CD4-positive, alpha-beta T cell treated with Interleukin-12 subunit alpha and Interleukin-12 subunit beta, for 1 hour (primary cell): Measurements from ENCODE around the gene TMEM234.

Experiments
- DNase-seq: peaks from one replicate; pipeline ENCODE4 v3.0.0-alpha.2; 2020

The TMEM234 gene

GRCh38 chr1:32239337-32239736, 17.2 kb upstream of the TMEM234 start:
- DNase-seq = no peak

DNA sequence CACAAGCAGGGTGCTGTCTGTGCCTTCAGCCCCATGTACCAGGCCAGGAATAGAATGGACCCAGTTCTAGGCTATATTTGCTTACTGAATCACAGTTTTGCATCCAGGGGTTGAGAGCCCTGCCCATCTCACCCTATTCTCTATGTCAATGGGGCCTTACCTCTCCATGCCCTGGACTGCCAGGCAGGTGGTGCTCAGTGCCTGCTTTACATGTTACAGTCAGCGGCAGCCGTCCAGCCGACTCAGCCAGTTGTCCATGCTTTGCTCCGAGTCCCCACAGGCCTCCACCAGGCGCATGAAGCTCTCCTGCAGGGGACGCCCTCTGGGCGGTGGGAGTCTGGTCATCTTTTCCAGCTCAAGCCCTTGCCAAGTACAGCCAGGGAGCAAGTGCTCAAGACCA, 12.6 kb upstream of the TMEM234 start:
- DNase-seq = no peak

GRCh38 chr1:32232558-32233304, 10.6 kb upstream of the TMEM234 start:
- no peak for DNase-seq

DNA sequence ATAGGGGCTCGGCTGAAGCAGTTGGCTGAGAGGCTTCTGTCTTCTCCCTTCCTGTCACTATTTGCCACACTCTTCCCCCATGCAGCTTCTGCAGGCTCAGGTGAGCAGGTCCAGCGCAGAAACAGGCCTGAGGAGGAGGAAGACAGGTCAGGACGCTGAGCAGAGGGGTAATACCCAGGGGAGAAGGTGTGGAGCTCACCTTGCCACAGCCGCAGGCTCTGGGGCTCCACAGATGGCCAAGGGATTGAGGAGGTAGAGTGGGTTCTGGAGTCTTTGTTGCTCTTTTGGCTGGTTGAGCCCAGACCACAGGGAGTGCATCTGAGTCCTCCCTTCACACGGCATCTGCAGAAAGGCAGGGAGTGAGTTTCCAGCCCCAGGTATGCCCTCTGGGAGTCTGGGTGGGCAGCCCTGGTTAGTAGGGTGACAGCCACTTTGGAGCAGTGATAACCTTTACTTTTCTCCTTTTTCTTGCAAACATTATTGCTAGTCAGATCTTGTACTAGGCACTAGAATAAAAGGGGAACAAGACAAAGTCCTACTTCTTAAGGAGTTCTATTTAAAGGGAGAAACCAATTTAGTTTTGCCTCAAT, 9.8 kb upstream of the TMEM234 start:
- no peak for DNase-seq

GRCh38 chr1:32228771-32229170, 6.6 kb upstream of the TMEM234 start:
- no peak for DNase-seq

DNA sequence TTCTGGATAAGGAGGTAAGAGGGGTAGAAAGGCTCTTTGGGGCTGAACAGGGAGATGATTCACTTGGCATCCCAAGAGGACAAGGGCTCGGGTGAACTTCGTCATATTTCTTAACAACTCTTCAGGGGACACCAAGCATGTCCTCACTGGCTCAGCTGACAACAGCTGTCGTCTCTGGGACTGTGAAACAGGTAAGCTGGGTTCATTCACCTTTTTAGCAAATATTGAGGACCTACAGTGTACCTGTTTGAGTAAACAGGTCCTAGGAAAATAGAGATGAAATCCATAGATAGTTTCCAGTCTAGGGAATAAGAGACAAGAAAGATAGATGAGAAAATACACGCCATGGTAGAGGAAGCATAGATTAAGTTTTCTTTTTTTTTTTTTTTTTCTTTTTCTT, 2.1 kb upstream of the TMEM234 start:
- no peak for DNase-seq

GRCh38 chr1:32223683-32224082, 1.5 kb upstream of the TMEM234 start:
- DNase-seq = no peak

- no peak for DNase-seq
These were observed 573 bp downstream of the TMEM234 start for GRCh38 chr1:32221581-32221979.

GRCh38 chr1:32220746-32221580, 1.2 kb downstream of the TMEM234 start:
- no peak for DNase-seq

DNA sequence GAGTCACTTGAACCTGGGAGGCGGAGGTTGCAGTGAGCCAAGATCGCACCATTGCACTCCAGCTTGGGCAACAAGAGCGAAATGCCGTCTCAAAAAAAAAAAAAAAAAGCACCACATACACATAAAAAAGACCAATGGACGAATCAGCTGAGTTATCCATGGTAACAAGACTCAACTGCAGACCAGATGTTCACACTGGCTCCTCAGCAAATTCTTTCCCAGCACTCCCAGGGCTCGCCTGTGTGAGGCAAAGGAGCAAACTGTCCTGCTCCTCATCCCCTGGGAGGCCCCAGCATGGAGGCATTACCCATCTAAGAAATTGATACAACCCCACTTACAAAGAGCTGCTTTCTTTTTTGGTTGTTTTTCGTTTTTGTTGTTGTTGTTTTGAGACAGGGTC, 3.1 kb downstream of the TMEM234 start:
- no peak for DNase-seq

DNA sequence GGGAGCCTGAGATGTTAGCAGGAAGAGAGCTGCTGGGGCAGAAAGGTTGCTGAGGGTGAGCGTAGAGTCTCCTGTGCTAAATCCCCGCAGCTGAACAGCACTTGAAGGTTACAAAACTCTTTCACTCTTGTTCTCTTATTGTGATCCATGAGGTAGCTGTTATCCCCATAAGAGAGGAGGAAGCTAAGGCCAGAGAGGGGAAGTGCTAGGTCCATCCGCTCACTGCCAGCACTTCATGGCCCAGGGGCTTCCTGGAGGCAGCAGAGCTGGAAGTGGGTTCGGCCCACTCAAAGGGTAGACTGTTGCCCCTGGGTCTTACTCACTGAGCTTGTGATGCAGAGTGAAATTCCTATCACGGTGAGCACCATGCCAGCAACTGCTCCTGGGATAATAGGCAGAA, 5.6 kb downstream of the TMEM234 start:
- no peak for DNase-seq

- peak; percentile 70 for DNase-seq
These were observed 6.3 kb downstream of the TMEM234 start for GRCh38 chr1:32215629-32216480.

- no peak for DNase-seq
These were observed 13.2 kb downstream of the TMEM234 start, which contains the start of gene DCDC2B for GRCh38 chr1:32208891-32209328. TSS of gene DCDC2B (plus strand) at chr1:32209089. CDS start at chr1:32209094, 5 bp downstream.

DNA sequence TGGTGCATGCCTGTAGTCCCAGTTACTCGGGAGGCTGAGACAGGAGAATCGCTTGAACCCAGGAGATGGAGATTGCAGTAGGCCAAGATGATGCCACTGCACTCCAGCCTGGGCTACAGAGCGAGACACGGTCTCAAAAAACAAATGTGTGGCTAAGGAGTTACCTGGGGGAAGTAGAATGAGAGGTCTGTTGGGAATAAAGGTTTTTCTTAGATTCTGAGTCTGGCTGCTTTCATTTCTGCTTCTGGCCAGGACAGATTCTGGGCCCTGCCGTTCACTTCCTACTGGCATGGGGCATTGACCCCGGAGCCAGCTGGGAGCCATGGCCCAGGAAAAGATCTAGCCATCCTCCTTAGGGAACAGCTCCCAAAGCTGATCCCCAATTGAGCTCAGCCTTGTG, 13.7 kb downstream of the TMEM234 start:
- DNase-seq = no peak

DNA sequence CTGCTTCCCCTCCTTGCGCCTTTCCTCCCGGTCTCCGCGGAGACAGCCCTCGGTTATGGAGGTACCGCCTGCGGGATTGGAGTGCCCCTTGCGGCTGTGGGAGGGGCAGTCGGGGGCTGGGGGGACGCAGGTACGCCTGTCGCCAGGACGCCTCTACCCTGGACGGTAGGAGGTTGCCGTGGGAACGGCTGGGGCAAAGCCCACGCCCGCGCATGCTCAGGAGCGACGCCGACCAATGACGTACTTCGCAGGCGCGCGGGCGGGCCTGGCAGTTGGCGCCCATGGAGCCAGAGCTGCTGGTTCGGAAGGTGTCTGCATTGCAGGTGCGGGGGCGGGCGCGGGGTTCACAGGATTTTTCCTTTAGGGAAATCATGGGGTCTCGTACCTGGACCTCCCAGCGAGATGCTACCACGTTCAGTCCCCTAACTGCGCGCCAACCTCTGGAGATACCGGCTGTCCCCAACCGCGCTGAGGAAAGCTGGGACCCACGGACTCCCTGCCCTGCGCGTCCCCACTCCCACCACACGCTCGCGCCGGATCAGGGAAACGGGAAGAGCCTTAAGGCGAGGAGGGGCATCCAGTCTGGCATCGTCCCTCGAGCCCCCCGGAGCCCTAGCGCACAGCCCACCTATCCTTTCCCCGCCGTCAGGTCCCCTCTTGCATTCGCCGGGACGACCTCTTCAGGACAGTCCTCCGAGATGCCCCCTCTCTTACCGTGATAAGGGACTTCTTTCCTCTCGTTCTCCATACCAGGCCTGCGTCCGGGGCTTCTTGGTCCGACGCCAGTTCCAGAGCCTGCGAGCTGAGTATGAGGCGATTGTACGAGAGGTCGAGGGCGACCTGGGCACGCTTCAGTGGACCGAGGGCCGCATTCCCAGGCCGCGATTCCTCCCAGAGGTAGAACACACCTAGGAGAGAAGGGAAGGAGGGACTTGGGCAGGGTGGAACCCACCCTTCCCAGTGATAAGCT, 16.5 kb downstream of the TMEM234 start, which contains the start of gene IQCC:
TSS of gene IQCC (plus strand) at position 271 of the 970 bp plus-strand sequence. CDS start at position 282, 11 bp downstream.
- peak; percentile 90 for DNase-seq

- DNase-seq = no peak
These were observed 17.2 kb downstream of the TMEM234 start for GRCh38 chr1:32204943-32205361.

- peak; percentile 84 for DNase-seq
These were observed 20.9 kb downstream of the TMEM234 start for GRCh38 chr1:32201011-32201855.

DNA sequence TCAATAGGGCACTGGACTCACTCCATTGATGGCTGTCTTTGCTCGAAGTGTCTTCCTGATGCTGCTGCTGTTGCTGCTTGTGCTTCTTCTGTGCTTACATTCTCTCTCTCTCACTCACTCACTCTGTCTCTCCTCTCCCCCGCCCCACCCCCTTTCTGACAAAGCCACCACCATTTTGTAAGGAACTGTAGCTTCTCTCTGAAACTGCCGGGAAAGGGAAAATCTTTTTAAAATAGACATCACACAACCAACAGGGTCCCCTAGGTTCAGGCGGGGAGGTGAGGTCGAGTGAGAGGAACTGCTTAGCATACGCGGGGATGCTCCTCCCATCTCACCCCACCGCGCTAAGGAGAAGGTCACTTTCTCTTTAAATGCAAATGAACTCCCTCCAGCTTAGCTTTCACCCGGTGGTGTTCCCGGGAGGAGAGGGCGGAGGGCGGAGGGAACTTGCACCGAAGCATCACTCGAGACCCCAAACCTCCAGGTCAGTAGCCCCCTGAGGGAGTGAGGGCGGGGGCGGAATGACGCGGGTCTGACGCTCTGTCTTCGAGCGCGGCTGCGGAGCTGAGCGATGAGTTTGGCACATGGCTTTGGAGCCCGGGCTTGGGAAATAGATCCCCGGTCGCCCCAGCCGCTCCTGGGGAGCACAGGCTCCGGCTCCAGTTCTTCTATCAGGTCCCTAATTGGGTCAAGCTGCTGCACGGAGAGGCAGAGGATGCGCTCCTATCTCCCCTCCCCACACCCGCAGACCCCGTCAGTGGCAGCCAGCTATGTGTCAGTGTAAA, 21.7 kb downstream of the TMEM234 start, which contains the start of gene CCDC28B:
TSS of gene CCDC28B (plus strand) at position 370 of the 785 bp plus-strand sequence. CDS start 1,341 bp downstream, outside the sequence.
- DNase-seq = peak; percentile 58

GRCh38 chr1:32199717-32200072, 22.5 kb downstream of the TMEM234 start:
- no peak for DNase-seq
